ENCODE data around the gene ASB3. TPM values are rescaled to one million over a fixed set of nuclear protein-coding genes. Genes with fewer than 3 reads are reported as not detected.

ASB3 gene
- total and polyA plus RNA-seq, 9 of the 15 experiments (the other 6 are each of a cell fraction or from before 2014, with no cell fraction given) = 13.6 to 35.3 (median 18.7) TPM

GRCh38 chr2:53786705-53787613, at the start of gene ASB3, which contains the start of gene ERLEC1 (continued):
- TF ChIP-seq ZBTB40 (IDR thresholded peaks at IDR 0.05) (peak; percentile 98), ZBTB40 (CRISPR knock-in tag; IDR thresholded peaks at IDR 0.05) (no peak), E2F1 (CRISPR knock-in tag; IDR thresholded peaks at IDR 0.05) (no peak), ZSCAN32 (CRISPR knock-in tag; IDR thresholded peaks at IDR 0.05) (no peak), TAL1 (IDR thresholded peaks at IDR 0.05) (no peak), TCF7 (IDR thresholded peaks at IDR 0.05; ENCODE audit: borderline replicate concordance) (no peak), GATAD2B (IDR thresholded peaks at IDR 0.05; ENCODE audit: borderline replicate concordance) (no peak), ZNF407 (IDR thresholded peaks at IDR 0.05; ENCODE audit: low read depth) (peak; percentile 97)
